ENCODE results near the gene SPATA31E1.
"Not testable (repeated sequence)": the region's sequence is repeated elsewhere in the genome, so short reads cannot be mapped to it uniquely, and the experiment has no call there.

SPATA31E1 gene

DNA sequence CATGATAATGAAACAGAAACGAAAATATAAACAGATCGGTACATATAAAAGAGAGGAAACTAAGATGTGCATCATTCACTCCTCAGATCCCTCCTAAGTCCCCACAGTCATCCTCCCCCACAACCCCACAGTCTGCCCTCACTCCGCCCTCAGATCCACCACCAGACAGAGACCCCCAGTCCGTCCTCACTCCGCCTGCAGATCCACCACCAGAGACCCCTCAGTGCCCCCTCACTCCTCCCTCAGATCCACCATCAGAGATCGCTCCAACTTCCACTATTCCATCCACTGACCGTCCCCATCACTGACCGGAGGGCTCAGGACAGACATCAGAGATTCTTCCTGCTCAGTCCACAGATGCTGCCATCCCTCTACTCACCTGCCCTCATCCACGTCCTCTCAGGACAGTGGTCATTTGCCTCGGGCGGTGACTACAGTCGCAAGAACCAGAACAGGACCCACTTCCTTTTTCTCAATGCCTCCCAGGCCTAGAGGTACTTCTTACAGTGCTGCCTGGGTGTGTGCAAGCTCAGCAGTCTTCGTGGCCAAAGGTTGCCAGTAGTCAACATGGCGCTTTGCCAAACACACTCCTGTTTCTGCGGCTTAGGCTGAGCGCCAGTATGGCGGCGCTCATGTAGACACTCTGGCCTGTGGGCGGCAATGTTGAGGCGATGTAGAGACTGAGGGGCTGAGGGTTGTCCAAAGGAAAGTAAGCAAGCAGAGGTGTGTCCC, 26.8 kb downstream of the SPATA31E1 start:
- DNase-seq (ENCODE audit: low read depth) = no peak
- TF ChIP-seq CTCF (conservative IDR thresholded peaks at IDR 0.05; ENCODE audit: low read length) = no peak
- H3K4me3 ChIP-seq (ENCODE audit: low read length) = no peak overlapping the region

DNA sequence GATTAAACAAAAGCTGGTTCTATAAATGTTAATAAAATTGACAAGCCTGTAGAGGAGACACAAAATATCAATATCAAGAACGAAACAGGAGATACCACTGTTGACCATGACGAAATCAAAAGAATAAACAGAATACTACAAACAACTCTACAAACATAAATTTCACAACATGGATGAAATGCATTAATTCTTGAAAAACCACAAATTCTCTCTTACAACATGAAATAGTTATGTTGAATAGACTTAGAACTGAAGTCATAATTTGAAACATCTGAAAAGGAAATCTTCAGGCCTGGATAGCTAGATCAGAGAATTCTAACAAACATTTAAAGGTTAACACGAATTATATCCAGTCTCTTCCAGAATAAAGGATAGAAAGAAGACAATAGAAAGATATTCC, 28.1 kb downstream of the SPATA31E1 start:
- peak; percentile 76 for DNase-seq (ENCODE audit: low read depth)
- TF ChIP-seq CTCF (conservative IDR thresholded peaks at IDR 0.05; ENCODE audit: low read length) = no peak
- H3K4me3 ChIP-seq (ENCODE audit: low read length) = no peak overlapping the region

GRCh38 chr9:87917662-87918061, 35.0 kb downstream of the SPATA31E1 start, which contains the start of gene SPATA31C1:
SPATA31C1 (plus strand) TSS chr9:87917962.
- not testable (repeated sequence) for H3K4me3 ChIP-seq (ENCODE audit: low read length); DNase-seq (ENCODE audit: low read depth)

- not testable (repeated sequence) for H3K4me3 ChIP-seq (ENCODE audit: low read length); DNase-seq (ENCODE audit: low read depth)
These were observed 36.3 kb downstream of the SPATA31E1 start for GRCh38 chr9:87919013-87919412.

DNA sequence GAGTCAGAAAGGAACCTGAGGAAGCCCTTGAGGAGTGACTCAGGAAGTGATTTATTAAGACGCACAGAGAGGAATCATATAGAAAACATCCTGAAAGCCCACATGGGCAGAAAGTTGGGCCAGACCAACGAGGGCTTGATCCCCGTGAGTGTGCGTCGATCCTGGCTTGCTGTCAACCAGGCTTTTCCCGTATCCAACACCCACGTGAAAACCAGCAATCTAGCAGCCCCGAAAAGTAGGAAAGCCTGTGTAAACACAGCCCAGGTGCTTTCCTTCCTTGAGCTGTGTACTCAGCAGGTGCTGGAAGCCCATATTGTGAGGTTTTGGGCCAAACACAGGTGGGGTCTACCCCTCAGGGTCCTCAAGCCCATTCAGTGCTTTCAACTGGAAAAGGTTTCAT, 38.9 kb downstream of the SPATA31E1 start:
- not testable (repeated sequence) for H3K4me3 ChIP-seq (ENCODE audit: low read length); DNase-seq (ENCODE audit: low read depth)

DNA sequence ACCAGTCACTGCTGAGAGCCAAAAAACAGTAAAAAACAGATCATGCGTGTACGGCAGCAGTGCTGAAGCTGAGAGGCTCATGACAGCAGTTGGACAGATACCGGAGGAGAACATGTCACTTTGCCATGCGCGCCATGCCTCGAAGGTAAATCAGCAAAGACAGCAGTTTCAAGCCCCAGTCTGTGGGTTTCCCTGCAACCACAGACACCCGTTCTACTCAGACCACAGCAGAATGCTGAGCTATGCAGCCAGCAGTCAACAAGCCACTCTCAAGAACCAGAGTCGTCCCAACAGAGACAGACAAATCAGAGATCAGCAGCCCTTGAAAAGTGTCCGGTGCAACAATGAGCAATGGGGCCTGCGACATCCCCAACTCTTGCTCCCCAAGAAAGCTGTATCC, 40.3 kb downstream of the SPATA31E1 start:
- H3K4me3 ChIP-seq (ENCODE audit: low read length) = not testable (repeated sequence)
- DNase-seq (ENCODE audit: low read depth) = peak; percentile 1

DNA sequence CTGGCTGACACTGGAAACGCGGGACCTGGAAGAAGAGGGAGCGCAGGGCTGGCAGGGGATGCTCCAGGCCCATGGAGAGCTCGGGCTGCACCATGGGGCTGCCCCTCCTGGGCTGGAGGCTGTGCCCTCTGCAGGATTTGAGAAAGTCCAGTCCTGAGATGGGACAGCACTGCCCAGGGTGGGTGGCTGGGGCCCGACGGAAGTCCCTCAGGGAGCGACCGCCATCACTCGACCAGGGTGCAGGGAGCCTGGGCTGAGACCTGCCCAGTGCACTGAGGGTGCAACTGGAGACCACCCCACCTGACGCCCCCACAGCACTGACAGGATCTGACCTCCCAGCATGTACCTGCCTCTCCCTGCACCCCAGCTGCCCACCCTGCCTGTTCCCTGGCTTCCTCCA, 42.2 kb downstream of the SPATA31E1 start:
- not testable (repeated sequence) for H3K4me3 ChIP-seq (ENCODE audit: low read length); DNase-seq (ENCODE audit: low read depth)

DNA sequence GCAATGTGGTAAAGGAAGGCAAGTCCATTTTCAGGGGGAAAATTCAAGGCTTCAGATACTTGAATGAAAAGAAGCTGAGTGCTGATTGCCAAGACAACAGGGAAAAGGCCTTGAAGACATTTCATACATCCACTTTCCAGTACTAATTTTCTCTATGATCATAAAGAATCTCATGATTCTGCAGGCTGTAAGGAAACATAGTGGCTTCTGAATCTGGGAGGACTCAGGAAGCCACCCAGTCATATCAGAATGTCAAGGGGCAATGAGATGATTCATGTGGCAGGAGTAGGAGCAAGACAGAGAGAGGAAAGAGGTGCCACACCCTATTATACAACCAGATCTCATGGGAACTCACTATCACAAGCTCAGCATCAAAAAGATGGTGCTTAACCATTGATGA, 46.5 kb downstream of the SPATA31E1 start:
- not testable (repeated sequence) for H3K4me3 ChIP-seq (ENCODE audit: low read length); DNase-seq (ENCODE audit: low read depth)

GRCh38 chr9:87934444-87934843, 51.8 kb downstream of the SPATA31E1 start:
- DNase-seq (ENCODE audit: low read depth) = not testable (repeated sequence)

GRCh38 chr9:87937352-87937751, 54.7 kb downstream of the SPATA31E1 start:
- not testable (repeated sequence) for H3K4me3 ChIP-seq (ENCODE audit: low read length); DNase-seq (ENCODE audit: low read depth)

More at GRCh38 chr9:87934444-87934843, 51.8 kb downstream of the SPATA31E1 start:
- not testable (repeated sequence) for H3K4me3 ChIP-seq (ENCODE audit: low read length)

GRCh38 chr9:87937918-87938317, 55.2 kb downstream of the SPATA31E1 start:
- H3K4me3 ChIP-seq (ENCODE audit: low read length); DNase-seq (ENCODE audit: low read depth): not testable (repeated sequence)

DNA sequence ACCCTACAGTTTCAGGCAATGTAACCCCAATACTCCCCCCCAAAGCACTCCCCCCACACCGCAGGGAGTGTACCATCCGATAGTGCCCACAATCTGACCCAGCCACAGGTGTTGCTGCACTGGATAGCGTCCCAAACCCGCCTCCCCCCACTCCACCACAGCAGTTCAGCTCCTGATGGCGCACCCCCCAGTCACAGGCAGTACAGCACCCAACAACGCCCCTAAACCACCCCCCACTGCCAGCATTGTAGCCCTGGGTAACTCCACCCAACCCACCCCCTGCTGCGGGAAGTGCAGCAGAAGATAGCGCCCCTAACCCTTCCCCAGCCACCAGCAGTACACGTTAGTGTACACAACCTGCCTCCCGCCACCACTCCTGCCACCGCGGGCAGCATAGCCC, 55.7 kb downstream of the SPATA31E1 start:
- H3K4me3 ChIP-seq (ENCODE audit: low read length); DNase-seq (ENCODE audit: low read depth): not testable (repeated sequence)
